ENCODE results near the gene SMCHD1.
"Not testable (repeated sequence)": the region's sequence is repeated elsewhere in the genome, so short reads cannot be mapped to it uniquely, and the experiment has no call there.

The SMCHD1 gene

GRCh38 chr18:2716394-2717326 lies 61.1 kb downstream of the SMCHD1 start:
- DNase-seq (ENCODE audit: low read depth, low spot score) = no peak

GRCh38 chr18:2717407-2717806 lies 61.9 kb downstream of the SMCHD1 start:
- DNase-seq (ENCODE audit: low read depth, low spot score) = no peak

- DNase-seq (ENCODE audit: low read depth, low spot score) = no peak
Measured at GRCh38 chr18:2719040-2719439, 63.5 kb downstream of the SMCHD1 start.

GRCh38 chr18:2723207-2723606 lies 67.7 kb downstream of the SMCHD1 start:
- no peak for DNase-seq (ENCODE audit: low read depth, low spot score)

GRCh38 chr18:2729757-2730156 lies 74.2 kb downstream of the SMCHD1 start:
- DNase-seq (ENCODE audit: low read depth, low spot score) = no peak

- DNase-seq (ENCODE audit: low read depth, low spot score) = no peak
Measured at GRCh38 chr18:2736823-2737222, 81.3 kb downstream of the SMCHD1 start.

GRCh38 chr18:2740082-2740481 lies 84.6 kb downstream of the SMCHD1 start:
- not testable (repeated sequence) for DNase-seq (ENCODE audit: low read depth, low spot score)

- DNase-seq (ENCODE audit: low read depth, low spot score) = no peak
Measured at GRCh38 chr18:2746274-2746673, 90.7 kb downstream of the SMCHD1 start.

- DNase-seq (ENCODE audit: low read depth, low spot score) = no peak
Measured at GRCh38 chr18:2758309-2758708, 102.8 kb downstream of the SMCHD1 start.

- no peak for DNase-seq (ENCODE audit: low read depth, low spot score)
Measured at GRCh38 chr18:2774669-2775068, 119.1 kb downstream of the SMCHD1 start.

- DNase-seq (ENCODE audit: low read depth, low spot score) = no peak
Measured at GRCh38 chr18:2776601-2777000, 121.1 kb downstream of the SMCHD1 start.

- DNase-seq (ENCODE audit: low read depth, low spot score) = no peak
Measured at GRCh38 chr18:2777241-2777640, 121.7 kb downstream of the SMCHD1 start.

- no peak for DNase-seq (ENCODE audit: low read depth, low spot score)
Measured at GRCh38 chr18:2780750-2781149, 125.2 kb downstream of the SMCHD1 start.

GRCh38 chr18:2787225-2787624 lies 131.7 kb downstream of the SMCHD1 start:
- DNase-seq (ENCODE audit: low read depth, low spot score) = no peak

GRCh38 chr18:2792395-2792794 lies 136.9 kb downstream of the SMCHD1 start:
- no peak for DNase-seq (ENCODE audit: low read depth, low spot score)

GRCh38 chr18:2794159-2794558 lies 138.6 kb downstream of the SMCHD1 start:
- DNase-seq (ENCODE audit: low read depth, low spot score) = peak; percentile 9

GRCh38 chr18:2797951-2798350 lies 142.4 kb downstream of the SMCHD1 start:
- no peak for DNase-seq (ENCODE audit: low read depth, low spot score)

- DNase-seq (ENCODE audit: low read depth, low spot score) = no peak
Measured at GRCh38 chr18:2799369-2799768, 143.8 kb downstream of the SMCHD1 start.

GRCh38 chr18:2805970-2806943 lies 150.7 kb downstream of the SMCHD1 start:
- no peak for DNase-seq (ENCODE audit: low read depth, low spot score)

- not testable (repeated sequence) for DNase-seq (ENCODE audit: low read depth, low spot score)
Measured at GRCh38 chr18:2808640-2809039, 153.1 kb downstream of the SMCHD1 start.

GRCh38 chr18:2809666-2810183 lies 154.2 kb downstream of the SMCHD1 start:
- DNase-seq (ENCODE audit: low read depth, low spot score) = not testable (repeated sequence)

GRCh38 chr18:2811416-2811815 lies 155.9 kb downstream of the SMCHD1 start:
- DNase-seq (ENCODE audit: low read depth, low spot score) = no peak
